NCI-H524 treated with DMSO at 0.1 percent for 48 hours (cell line): ENCODE measurements around the gene DMXL1.
"Not testable (repeated sequence)": the region's sequence is repeated elsewhere in the genome, so short reads cannot be mapped to it uniquely, and the experiment has no call there.

Experiments used
- DNase-seq: peaks from one replicate; lab custom pipeline; 2025; lab: John Stamatoyannopoulos, UW

The DMXL1 gene

DNA sequence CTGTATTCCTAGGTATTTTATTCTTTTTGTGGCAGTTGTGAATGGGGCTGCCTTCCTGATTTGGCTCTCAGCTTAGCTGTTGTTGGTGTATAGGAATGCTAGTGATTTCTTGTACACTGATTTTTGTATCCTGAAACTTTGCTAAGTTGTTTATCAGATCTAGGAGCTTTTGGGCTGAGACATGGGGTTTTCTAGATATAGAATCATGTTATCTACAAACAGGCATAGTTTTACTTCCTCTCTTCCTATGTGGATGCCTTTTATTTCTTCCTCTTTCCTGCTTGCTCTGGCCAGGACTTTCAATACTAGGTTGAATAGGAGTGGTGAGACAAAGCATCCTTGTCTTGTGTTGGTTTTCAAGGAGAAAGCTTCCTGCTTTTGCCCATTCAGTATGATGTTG is 129.9 kb downstream of the DMXL1 start:
- DNase-seq, result no peak

DNA sequence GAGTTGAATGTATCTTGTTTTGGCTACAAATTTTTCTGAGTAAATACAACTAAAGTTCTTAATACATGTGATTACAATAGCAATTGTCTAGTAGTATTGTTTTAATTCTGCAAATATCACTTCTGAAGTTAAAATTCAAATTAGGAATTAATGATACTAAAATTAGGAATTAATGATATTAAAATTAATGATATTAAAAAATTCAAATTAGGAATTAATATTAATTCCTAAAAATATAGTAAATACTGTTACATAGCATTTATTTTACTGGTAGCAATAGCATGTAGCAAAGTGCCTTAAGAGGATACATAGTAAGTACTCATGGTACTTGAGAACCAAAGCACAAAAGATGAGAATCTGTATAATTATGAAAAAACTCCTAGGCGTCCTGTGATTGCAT is 136.2 kb downstream of the DMXL1 start:
- DNase-seq, result no peak

DNA sequence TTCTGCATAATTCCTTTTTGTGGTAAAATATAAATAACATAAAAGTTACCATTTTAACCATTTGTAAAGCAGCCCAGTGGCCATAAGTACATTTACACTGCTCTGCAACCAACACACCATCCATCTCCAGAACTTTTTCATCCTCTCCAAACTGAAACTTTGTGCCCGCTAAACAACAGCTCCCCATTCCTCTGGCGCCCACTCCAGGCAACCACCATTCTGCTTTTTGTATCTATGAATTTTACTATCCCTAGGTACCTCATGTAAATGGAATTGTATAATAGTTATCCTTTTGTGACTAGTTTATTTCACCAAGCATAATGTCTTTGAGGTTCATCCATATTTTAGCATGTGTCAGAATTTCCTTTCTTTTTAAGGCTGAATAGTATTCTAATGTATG is 141.1 kb downstream of the DMXL1 start:
- no peak for DNase-seq

DNA sequence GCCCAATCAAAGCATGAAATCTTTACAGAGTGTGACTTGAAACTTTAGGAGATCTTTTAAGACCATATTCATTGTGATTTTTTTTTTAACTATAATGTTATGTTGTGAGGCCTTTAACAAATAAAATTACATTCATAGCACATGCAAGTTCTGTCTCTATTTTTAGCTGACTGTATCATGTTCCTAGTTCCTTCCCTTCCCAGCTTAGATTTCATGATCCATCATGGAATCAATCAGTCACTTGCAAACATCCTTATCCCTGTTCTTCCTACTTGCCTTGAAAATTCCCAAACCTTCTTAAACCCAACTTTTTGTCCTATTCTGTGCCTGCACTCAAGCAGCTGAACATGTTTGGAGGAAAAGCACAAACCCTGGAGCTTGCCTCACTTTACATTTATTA is 141.8 kb downstream of the DMXL1 start:
- no peak for DNase-seq

DNA sequence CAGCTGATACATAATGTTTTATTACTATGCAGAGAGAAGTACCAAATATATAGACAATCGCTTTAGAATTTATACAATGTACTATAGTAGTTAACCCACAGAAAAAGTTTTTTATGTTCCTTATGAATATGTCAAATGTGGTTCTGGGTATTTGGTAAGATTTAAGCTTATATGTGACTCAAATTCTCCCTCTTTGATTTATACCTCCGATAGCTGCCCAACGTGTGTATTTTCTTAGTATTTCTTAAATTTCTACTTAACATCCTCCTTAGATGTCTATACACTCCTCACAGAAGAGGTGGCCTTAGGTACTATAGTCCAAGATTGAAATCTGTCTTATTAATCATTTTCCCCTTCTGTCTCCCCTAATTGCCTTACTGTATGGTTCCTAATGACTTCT is 146.3 kb downstream of the DMXL1 start:
- DNase-seq, result no peak

DNA sequence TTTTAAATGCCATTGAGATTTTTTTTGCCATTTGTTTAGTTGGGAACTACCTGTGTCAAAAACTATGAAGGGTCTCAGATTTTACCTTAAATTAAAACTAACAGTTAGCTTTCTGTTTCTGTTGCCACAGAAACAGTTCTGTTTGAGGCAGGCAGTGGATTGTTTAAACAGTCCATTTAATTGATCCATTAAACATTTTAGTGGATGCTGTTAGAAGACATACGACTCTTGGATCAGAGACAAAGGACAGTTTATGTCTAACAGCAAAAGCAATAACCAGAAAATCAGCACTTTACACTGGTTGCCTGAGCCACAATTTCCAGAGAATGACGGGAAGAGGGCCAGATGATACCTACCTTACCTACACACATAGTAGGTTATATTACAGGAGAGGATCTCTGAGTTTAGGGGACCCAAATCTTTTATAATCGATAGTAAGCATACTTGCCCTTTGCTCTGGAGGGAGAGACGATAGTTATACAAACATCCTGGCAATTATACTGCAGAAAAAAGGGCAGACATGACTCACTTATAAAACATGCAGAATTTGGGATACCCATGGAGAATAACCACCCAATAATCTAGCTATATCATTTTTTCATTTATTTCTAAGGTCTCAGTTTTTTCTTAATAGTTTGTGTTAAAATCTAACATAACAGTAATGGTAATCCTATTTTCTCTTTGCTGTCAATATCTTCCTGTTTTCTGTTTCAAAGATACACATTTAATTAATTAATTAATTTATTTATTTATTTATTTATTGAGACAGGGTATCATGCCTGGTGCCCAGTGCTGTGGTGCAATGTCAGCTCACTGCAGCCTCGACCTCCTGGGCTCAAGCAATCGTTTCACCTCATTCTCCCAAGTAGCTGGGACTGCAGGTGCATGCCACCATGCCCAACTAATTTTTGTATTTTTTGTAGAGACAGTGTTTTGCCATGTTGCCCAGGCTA is 148.2 kb downstream of the DMXL1 start:
- no peak for DNase-seq

DNA sequence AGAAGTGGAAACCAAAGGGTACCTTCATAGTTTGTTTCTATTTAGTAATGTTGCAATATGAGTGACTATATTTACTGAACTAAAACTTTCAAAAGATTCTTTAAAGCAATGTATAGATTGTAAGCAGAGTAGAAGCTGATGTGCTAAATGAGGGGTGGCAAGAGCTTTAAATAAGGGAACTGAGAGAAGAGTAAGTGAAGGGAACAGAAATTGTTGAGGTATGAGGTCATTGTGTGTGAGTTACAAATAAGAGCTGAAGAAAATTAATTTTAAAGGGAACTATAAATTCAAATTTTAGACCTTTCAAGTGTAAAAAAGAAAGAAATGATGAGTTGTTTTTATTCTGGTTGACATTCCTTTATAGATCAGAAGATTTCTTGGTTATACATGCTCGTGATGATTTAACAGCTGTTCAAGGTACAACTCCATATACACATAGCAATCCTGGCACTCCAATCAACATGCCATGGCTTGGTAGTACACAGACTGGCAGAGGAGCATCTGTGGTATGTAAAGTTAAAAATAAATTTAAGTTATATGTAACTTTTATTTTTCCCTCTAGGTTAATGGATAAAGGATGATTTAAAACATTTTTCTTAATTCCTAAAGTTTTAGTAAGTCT is 149.8 kb downstream of the DMXL1 start:
- no peak for DNase-seq

DNA sequence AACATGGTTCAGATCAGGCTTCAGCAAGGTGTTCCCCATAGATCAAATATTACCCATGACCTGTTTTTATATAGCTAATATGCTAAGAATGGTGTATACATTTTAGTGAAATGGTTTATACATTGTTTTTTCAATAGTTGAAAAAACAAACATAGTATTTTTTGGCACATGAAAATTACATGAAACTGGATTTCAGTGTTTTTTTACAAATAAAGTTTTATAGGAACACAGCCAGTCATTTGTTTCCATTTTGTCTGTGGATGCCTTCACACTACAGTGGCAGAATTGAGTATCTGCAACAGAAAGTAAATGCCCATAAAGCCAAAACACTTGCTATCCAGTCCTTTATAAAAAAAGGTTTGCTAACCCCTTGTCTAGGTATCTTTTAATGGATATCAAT is 150.4 kb downstream of the DMXL1 start:
- no peak for DNase-seq

DNA sequence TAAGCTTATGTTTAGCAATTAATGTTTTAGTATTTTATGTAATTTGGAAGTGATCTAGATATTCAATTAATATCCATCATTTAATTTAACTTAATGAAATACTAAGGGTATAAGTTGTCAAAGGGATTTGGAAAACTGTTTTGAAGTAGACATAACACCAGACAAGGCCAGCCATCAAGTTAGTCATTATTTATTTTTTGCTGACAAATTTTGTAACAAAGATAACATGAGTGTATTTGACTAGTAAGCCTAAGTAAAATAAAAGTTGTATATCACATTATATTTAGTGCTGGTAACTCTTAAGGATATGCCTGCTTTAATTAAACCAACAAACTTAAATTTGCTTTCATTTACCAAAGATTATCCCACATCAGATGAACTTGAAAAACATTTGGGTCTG is 159.1 kb downstream of the DMXL1 start:
- DNase-seq, result no peak

DNA sequence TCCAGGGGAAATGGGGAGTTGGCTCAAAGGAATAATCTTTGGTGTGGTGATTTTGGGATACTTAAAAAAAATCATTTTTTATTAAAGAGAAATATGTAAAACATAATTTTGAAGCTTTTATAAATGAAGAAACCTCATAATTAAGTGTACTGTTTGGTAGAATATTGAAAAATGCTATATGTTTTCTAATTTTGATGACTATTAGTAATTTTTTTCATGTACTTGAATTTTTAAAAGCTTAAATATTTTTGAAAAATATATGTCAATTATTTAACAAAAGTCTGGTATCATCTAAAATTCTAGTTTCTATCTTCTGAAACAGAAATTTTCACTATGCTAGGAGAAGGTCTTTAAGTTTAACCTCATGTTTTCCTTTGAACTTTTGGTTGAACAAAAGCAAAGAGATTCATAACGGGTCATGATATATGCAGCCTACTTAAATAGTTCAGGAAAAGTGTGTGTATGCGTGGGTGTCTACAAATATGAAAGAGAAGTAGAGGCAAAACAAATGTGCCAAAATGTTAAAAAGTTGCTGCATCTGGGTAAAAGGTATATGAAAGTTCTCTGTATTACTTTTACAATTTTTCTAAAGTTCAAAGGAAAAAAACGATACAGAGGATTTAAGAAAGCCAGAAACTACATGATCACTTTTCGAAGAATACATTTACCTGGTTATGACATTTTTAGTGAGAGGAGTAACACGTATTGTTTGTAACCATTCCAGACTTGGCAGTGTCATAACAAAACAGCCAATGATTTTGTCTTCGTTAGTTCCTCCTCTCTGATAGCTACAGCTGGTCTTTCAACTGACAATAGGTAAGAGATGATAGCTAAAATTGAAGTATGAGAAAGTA is 167.6 kb downstream of the DMXL1 start:
- no peak for DNase-seq

DNA sequence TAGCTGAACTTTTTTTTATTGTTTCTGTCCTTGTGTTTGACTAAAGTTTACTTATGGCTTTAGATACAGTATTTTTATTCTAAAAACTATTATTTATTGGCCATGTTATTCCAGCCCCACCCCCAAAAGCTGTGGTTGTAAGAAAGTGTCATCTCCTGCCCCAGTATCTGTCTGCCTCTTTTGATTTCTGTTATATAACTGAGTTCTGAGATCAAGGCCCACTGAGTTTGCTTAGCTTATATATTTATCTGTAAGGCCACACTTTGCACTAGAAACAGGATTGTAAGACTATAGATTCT is 168.2 kb downstream of the DMXL1 start:
- no peak for DNase-seq

DNA sequence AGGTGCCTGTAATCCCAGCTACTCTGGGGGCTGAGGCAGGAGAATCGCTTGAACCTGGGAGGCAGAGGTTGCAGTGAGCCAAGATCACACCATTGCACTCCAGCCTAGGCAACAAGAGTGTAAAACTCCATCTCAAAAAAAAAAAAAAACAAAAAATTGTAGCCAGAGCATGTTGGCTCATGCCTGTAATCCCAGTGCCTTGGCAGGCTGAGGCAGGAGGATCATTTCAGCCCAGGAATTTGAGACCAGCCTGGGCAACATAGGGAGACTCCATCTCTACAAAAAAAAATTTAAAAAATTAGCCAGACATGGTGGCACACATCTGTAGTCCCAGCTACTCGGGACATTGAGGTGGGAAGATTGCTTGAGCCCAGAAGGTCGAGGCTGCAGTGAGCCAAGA is 168.9 kb downstream of the DMXL1 start:
- not testable (repeated sequence) for DNase-seq

DNA sequence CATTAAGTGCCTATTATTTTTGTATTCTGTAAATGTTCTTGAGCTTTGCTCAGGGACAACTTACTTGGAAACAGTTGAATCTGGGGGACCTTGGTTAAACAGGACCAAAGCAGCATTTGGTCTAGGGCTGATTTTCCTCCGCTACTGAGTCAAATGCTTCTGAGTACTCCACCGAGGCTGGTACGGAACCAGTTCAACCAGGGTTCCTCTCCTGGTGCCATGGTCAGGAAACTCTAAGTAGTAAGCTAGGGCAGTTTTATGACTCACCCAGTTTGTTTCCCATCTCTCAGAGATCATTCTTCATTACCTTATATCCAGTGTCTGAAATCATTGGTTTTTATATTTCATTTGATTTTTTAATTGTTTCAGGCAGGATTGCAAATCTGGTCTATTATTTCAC is 173.0 kb downstream of the DMXL1 start:
- no peak for DNase-seq

DNA sequence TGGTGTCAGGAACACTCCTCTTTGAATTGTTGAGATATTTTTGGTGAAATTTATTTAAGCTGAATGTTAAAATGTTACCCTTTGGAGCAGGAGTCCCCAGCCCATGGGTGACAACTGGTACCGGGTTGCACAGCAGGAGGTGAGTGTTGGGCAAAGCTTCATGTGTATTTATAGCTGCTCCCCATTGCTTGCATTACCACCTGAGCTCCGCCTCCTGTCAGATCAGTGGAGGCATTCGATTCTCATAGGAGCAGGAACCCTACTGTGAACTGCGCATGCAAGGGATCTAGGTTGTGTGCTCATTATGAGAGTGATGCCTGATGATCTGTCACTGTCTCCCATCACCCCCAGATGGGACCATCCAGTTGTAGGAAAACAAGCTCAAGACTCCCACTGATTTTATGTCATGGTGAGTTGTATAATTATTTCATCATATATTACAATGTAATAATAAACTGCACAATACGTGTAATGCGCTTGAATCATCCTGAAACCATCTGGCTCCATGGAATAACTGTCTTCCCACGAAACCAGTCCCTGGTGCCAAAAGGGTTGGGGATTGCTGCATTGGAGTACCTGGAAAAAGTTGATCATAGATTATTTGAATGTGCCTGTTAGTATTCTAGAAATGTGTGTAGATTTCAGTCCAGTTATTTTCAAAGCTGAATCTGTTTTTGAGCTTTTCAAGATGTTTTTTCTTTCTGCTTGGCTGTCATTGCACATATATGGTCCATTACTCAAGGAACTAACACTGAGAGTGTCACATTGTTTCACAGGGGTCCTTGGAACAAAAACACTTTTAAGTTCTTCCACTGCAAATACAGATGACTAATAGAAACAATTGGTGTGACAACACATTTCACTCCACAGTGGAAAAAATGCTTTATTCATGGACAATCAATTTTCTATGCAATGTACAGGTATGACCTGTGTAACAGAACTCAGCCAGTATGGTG is 180.3 kb downstream of the DMXL1 start:
- no peak for DNase-seq

DNA sequence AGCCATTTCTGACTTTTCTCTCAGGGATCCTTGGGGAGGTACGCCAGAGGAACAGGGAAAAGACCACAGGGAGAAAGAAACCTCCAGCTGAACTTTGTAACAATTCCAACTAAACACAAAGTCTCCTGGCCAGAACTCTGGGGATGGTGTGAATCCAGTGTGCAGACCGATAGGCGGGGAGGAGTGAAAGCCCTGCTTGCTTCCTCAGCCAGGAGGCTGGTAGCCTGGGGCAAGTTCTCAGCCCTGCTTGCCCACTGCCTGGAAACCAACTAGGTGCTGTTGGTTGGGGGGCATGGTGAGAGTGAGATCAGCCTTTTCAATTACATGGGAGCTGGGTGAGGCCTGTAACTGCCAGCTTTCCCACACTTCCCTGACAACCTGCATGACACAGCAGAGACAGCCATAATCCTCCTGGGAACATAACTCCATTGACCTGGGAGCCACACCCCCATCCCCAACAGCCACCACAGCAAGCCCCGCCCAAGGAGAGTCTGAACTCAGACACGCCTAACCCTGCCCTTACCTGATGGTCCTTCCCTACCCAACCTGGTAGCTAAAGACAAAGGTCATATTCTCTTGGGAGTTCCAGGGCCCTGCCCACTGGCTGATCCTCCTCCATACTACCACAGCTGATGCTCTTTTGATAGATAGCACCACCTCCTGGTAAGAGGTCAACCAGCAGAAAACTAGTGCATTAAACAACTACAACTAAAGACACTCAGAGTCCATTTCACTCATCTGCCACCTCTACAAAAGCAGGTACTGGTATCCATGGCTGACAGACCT is 184.9 kb downstream of the DMXL1 start:
- no peak for DNase-seq

DNA sequence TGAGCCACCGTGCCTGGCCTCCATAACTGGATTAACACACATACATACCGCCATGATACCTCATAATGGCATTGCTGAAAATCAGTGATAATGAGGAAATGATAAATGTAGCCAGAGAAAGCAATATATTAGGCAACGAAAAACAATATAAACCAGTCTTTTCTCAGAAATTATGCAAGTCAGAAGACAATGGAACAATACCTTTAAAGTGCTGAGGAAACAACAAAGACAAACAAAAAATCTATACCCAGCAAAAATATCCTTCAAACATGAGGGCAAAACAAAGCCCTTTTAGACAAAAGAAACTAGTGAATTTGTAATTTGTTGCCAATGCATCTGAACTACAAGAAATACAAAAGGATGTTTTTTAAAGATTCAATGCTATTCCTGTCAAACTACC is 186.7 kb downstream of the DMXL1 start:
- DNase-seq, result no peak

DNA sequence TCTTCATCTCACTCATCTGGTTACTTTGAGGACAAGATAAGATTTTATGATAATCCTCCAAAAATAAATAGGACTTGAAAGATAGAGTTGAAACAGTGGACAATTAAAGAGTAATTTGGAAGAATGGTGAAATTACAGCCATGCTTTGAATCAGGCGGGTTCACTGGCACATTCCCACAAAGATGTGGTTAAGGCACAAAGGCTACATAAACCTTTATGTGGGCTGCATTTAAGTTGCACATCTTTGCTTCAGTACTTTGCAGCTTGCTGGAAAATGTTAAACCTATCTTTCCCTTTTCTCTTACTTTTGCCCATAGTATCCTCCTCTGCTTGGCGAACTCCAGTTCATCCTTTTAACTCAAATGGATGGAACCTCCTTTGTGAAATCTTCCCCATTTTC is 192.8 kb downstream of the DMXL1 start:
- DNase-seq, result no peak

DNA sequence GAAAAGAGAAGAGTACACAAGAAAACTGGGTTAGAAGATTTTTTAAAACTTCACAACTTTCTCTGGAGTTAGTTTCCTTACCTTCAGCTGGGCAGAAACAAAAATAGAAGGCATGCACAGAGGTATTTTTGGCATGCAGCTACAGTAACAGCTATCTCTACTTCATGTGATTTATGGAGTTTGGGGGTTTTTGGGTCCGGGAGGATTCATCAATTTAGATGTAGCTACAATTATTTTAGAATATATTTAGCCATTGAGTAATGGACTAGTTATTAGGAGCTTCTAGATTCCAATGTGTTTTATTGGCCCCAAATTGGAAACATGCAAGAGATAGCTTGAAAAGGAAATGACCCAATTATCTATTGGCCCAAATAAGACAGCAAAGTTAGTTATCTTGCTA is 193.3 kb downstream of the DMXL1 start:
- DNase-seq, result no peak

DNA sequence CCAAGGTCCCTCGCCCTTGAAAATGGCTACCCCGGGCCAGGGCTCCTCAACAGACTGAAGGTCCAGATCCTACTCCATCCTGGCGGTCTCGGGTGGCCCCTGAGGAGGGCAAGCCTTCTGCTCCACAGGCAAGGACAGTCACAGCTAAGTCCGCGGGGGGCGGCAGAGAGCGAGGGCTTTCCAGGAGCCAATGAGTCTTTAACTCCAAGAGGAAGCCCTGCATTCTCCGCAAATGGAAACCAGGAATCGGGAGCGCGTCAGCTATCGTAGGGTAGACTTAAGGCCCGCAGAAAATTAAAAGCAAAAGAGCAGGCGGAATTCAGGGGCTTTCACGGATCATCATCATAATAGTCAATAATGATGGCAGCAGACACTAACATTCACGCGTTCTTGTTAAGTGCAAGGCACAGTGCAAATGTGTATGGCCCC is 197.1 kb downstream of the DMXL1 start:
- peak; percentile 58 for DNase-seq

DNA sequence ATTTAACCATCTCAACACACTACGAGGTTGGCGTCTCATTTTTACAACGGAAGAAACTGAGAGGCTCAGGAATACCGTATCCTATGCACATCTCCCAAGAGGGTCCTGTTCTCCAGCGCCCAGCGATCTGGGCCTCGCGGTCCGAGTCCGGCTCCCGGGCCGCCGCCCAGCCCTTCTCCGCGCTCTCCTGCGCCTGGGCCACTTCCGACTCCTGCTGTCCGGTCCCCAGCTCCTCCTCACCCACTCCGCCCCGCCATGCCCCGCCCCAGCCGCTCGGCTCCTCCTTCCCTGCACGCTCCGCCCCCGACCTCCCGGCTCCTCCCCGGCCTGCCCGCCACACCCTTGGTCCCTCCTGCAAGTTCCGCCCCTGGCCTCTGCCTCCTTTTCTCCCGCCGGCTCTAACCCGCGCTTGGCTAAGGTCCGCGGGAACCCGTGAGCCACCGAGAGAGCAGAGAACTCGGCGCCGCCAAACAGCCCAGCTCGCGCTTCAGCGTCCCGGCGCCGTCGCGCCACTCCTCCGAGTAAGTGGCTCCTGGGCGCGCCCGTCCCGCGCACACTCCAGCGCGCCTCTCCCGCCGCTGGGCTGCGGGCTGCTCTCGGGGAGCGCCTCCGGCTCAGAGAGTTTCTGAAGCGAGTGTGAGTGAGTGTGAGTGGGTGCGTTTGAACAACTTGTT is 197.6 kb downstream of the DMXL1 start:
- peak; percentile 53 for DNase-seq
